Neural cell (in vitro differentiated cells): ENCODE results near the gene TMEM98. TPM values are rescaled to one million over a fixed set of nuclear protein-coding genes. Genes with fewer than 3 reads are reported as not detected.

Experiments
- H2AFZ ChIP-seq: fragments of 200-600, 300-800 bp; sonication (generic), shearing (Covaris generic); 2 replicates; pipeline ENCODE4 v1.6.0; 2014; ENCODE audit warnings: low read depth, mild to moderate bottlenecking, antibody characterized with exemption, low read length, moderate library complexity
- H3F3A ChIP-seq: fragments of 200-600 bp; shearing (Covaris generic); 2 replicates; pipeline ENCODE4 v1.6.1; 2016; ENCODE audit warnings: mild to moderate bottlenecking, moderate library complexity, mixed read lengths, antibody characterized with exemption, low read length; ENCODE audit not compliant: insufficient read depth, poor library complexity, severe bottlenecking
- H3K27ac ChIP-seq: fragments of 200-600, 300-800 bp; sonication (generic), shearing (Covaris generic); 2 replicates; pipeline ENCODE4 v1.5.1; 2014; ENCODE audit warnings: mild to moderate bottlenecking, low read length, moderate library complexity
- H3K27me3 ChIP-seq: fragments of 300-800, 200-600 bp; sonication (generic), shearing (Covaris generic); 2 replicates; pipeline ENCODE4 v1.6.0; 2014; ENCODE audit warnings: mild to moderate bottlenecking, low read depth, low read length, moderate library complexity; ENCODE audit not compliant: insufficient read depth
- H3K36me3 ChIP-seq: fragments of 300-800, 200-600 bp; sonication (generic), shearing (Covaris generic); 2 replicates; pipeline ENCODE4 v1.5.1; 2014; ENCODE audit warnings: mild to moderate bottlenecking, antibody characterized with exemption, low read length, moderate library complexity; ENCODE audit not compliant: insufficient read depth
- H3K4me2 ChIP-seq: fragments of 300-800, 200-600 bp; sonication (generic), shearing (Covaris generic); 2 replicates; pipeline ENCODE4 v1.6.0; 2014; ENCODE audit warnings: mild to moderate bottlenecking, low read length
- H3K4me3 ChIP-seq: fragments of 300-800, 200-600 bp; sonication (generic), shearing (Covaris generic); 2 replicates; pipeline ENCODE4 v1.5.1; 2014; ENCODE audit warnings: mild to moderate bottlenecking, low read length, moderate library complexity
- H3K79me2 ChIP-seq: fragments of 200-600 bp; shearing (Covaris generic); replicated peaks from 2 replicates; pipeline ENCODE4 v1.6.0; 2014; ENCODE audit warnings: mild to moderate bottlenecking, low read length, moderate library complexity; ENCODE audit not compliant: insufficient read depth
- H3K9ac ChIP-seq: fragments of 300-800, 200-600 bp; sonication (generic), shearing (Covaris generic); 2 replicates; pipeline ENCODE4 v1.6.1; 2016; ENCODE audit warnings: mild to moderate bottlenecking, low read length, mixed read lengths
- H3K9me2 ChIP-seq: fragments of 200-600 bp; shearing (Covaris generic); 2 replicates; pipeline ENCODE4 v1.6.1; 2016; ENCODE audit warnings: mild to moderate bottlenecking, low read length, mixed read lengths; ENCODE audit not compliant: insufficient read depth
- H3K9me3 ChIP-seq: fragments of 200-600, 300-800 bp; sonication (generic), shearing (Covaris generic); 2 replicates; pipeline ENCODE4 v1.6.1; 2016; ENCODE audit warnings: mild to moderate bottlenecking, mixed run types, low read length, moderate library complexity, mixed read lengths
- H4K20me1 ChIP-seq: fragments of 200-600 bp; shearing (Covaris generic); 2 replicates; pipeline ENCODE4 v1.6.1; 2016; ENCODE audit warnings: mild to moderate bottlenecking, mixed run types; ENCODE audit not compliant: insufficient read depth
- EP300 ChIP-seq: fragments of 450-650 bp; conservative IDR thresholded peaks from 2 replicates; pipeline ENCODE4 v1.6.1; 2014; ENCODE audit warnings: antibody characterized with exemption, mild to moderate bottlenecking, moderate library complexity; ENCODE audit not compliant: poor library complexity, severe bottlenecking
- EZH2 ChIP-seq: fragments of 200-600, 300-800 bp; shearing (Covaris generic), sonication (generic); IDR thresholded peaks from 2 replicates; pipeline ENCODE4 v1.6.1; 2014; ENCODE audit warnings: antibody characterized with exemption, low read length, borderline replicate concordance, mild to moderate bottlenecking; ENCODE audit not compliant: insufficient read depth, poor library complexity, severe bottlenecking
- MXI1 ChIP-seq: fragments of 450-650 bp; conservative IDR thresholded peaks from 2 replicates; pipeline ENCODE4 v1.6.1; 2014; ENCODE audit warnings: antibody characterized with exemption, mild to moderate bottlenecking; ENCODE audit not compliant: poor library complexity, severe bottlenecking
- POLR2AphosphoS5 ChIP-seq: IDR thresholded peaks from 2 replicates; pipeline ENCODE4 v1.6.1; 2012
- RAD21 ChIP-seq: fragments of 450-650 bp; conservative IDR thresholded peaks from 2 replicates; pipeline ENCODE4 v1.6.1; 2014; ENCODE audit warnings: antibody characterized with exemption, mild to moderate bottlenecking, moderate library complexity
- SMC3 ChIP-seq: fragments of 450-650 bp; conservative IDR thresholded peaks from 2 replicates; pipeline ENCODE4 v1.6.1; 2014; ENCODE audit warnings: antibody characterized with exemption, mild to moderate bottlenecking, moderate library complexity; ENCODE audit not compliant: poor library complexity
- TAF1 ChIP-seq: IDR thresholded peaks from 2 replicates; pipeline ENCODE4 v1.6.1; 2012; ENCODE audit warnings: low read depth
- polyA plus RNA-seq: library from polyadenylated mRNA; depleted of rRNA; stranded (reverse); fragments of >200 nt; gene quantifications from 2 replicates; pipeline ENCODE4 v1.2.3, GENCODE V29; 2014
- TF ChIP-seq, protein P1 (sequence below): IDR thresholded peaks from 2 replicates; pipeline ENCODE4 v1.6.1; 2012; ENCODE audit warnings: borderline replicate concordance
- TF ChIP-seq, protein P2 (sequence below): fragments of 450-650 bp; IDR thresholded peaks from 2 replicates; pipeline ENCODE4 v1.5.1; 2014; ENCODE audit warnings: antibody characterized with exemption, mild to moderate bottlenecking, moderate library complexity; ENCODE audit not compliant: poor library complexity, severe bottlenecking

TMEM98 gene
- polyA plus RNA-seq, 1 donor from 2014 or later: 65.1 TPM

DNA sequence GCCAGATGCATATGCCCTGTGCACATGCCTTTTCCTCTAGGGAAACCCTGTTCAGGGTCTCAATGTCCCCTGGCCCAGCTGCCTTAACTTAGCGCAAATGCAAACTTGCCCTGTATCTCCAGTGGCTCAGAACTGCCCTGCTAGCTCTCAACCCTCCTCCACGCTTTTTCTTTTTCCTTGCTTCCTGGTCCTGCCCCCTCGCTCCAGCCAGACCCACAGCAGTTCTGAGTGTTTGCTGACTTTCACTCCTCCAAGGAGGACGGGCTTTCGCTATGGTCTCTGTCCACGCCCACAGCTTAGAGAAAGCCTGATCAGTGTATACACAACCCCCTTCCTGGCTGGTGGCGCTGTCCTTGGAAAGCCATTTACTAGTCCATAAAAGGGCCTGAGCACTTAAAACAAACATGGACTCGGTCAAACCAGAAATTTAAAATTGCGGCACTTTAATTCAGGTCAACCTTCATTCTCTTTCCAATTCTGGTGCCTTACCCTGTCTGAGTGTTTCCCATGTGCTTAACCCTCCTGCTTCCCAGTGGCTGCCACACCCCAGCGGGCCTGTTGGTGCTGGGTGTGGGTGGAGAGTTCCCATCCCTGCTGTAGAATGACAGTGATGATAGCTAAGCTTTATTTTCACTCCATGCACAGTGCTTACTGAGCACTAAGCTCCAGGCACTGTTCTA lies 15.6 kb upstream of the TMEM98 start:
- Histone ChIP-seq H3K4me2 (no peak overlapping the region), H4K20me1 (no peaks in the 10 kb centered on the region), H3K9me2 (no peaks in the 10 kb centered on the region), H2AFZ (no peak overlapping the region), H3K9me3 (no peaks in the 10 kb centered on the region), H3K27me3 (no peaks in the 10 kb centered on the region), H3K27ac (no peak overlapping the region), H3F3A (no peaks in the 10 kb centered on the region), H3K36me3 (no peaks in the 10 kb centered on the region), H3K79me2 (no peaks in the 10 kb centered on the region), H3K9ac (no peak overlapping the region), H3K4me3 (no peak overlapping the region)
- TF ChIP-seq POLR2AphosphoS5 (no peak), MXI1 (no peak), SMC3 (no peak)

DNA sequence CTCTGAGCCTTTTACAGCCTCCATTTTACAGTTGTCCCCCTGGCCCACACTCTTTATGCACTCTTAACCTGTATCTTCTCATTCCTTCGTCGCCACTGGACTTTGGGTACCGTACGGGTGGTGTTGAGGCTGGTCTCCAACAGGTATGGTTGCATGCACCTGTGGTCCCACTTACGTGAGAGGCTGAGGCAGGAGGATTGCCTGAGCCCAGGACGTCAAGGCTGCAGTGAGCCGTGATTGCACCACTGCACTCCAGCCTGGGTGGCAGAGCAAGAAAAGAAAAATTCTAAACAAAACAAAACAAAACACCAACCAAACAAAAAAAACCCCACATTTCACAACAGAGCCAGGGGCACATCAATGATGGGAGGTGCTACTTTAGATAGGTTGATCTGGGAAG lies 14.4 kb upstream of the TMEM98 start:
- no peak overlapping the region for H2AFZ ChIP-seq
- H3K79me2 ChIP-seq: no peaks in the 10 kb centered on the region
- H3K27me3 ChIP-seq: no peaks in the 10 kb centered on the region
- no peaks in the 10 kb centered on the region for H3K9me2 ChIP-seq
- H3K4me2 ChIP-seq: no peak overlapping the region
- no peak overlapping the region for H3K4me3 ChIP-seq
- TF ChIP-seq SMC3: no peak
- no peak for TF ChIP-seq TAF1
- no peak for TF ChIP-seq EZH2
- TF ChIP-seq RAD21: no peak
- no peak for TF ChIP-seq POLR2AphosphoS5
- TF ChIP-seq, protein P1, sequence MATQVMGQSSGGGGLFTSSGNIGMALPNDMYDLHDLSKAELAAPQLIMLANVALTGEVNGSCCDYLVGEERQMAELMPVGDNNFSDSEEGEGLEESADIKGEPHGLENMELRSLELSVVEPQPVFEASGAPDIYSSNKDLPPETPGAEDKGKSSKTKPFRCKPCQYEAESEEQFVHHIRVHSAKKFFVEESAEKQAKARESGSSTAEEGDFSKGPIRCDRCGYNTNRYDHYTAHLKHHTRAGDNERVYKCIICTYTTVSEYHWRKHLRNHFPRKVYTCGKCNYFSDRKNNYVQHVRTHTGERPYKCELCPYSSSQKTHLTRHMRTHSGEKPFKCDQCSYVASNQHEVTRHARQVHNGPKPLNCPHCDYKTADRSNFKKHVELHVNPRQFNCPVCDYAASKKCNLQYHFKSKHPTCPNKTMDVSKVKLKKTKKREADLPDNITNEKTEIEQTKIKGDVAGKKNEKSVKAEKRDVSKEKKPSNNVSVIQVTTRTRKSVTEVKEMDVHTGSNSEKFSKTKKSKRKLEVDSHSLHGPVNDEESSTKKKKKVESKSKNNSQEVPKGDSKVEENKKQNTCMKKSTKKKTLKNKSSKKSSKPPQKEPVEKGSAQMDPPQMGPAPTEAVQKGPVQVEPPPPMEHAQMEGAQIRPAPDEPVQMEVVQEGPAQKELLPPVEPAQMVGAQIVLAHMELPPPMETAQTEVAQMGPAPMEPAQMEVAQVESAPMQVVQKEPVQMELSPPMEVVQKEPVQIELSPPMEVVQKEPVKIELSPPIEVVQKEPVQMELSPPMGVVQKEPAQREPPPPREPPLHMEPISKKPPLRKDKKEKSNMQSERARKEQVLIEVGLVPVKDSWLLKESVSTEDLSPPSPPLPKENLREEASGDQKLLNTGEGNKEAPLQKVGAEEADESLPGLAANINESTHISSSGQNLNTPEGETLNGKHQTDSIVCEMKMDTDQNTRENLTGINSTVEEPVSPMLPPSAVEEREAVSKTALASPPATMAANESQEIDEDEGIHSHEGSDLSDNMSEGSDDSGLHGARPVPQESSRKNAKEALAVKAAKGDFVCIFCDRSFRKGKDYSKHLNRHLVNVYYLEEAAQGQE: no peak
- TF ChIP-seq, protein P2, sequence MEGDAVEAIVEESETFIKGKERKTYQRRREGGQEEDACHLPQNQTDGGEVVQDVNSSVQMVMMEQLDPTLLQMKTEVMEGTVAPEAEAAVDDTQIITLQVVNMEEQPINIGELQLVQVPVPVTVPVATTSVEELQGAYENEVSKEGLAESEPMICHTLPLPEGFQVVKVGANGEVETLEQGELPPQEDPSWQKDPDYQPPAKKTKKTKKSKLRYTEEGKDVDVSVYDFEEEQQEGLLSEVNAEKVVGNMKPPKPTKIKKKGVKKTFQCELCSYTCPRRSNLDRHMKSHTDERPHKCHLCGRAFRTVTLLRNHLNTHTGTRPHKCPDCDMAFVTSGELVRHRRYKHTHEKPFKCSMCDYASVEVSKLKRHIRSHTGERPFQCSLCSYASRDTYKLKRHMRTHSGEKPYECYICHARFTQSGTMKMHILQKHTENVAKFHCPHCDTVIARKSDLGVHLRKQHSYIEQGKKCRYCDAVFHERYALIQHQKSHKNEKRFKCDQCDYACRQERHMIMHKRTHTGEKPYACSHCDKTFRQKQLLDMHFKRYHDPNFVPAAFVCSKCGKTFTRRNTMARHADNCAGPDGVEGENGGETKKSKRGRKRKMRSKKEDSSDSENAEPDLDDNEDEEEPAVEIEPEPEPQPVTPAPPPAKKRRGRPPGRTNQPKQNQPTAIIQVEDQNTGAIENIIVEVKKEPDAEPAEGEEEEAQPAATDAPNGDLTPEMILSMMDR: no peak
- no peak for TF ChIP-seq MXI1
- TF ChIP-seq EP300: no peak
- no peaks in the 10 kb centered on the region for H3K9me3 ChIP-seq
- no peak overlapping the region for H3K9ac ChIP-seq
- H4K20me1 ChIP-seq: no peaks in the 10 kb centered on the region
- H3K27ac ChIP-seq: no peak overlapping the region
- no peaks in the 10 kb centered on the region for H3K36me3 ChIP-seq
- no peaks in the 10 kb centered on the region for H3F3A ChIP-seq

GRCh38 chr17:32914181-32914580 lies 13.8 kb upstream of the TMEM98 start:
- no peaks in the 10 kb centered on the region for H3K36me3 ChIP-seq
- H3K4me2 ChIP-seq: no peak overlapping the region
- H3K27ac ChIP-seq: no peak overlapping the region
- H4K20me1 ChIP-seq: no peaks in the 10 kb centered on the region
- no peak for TF ChIP-seq POLR2AphosphoS5
- TF ChIP-seq MXI1: no peak
- TF ChIP-seq, protein P1: no peak
- TF ChIP-seq EZH2: no peak
- TF ChIP-seq EP300: no peak
- no peak for TF ChIP-seq TAF1
- no peaks in the 10 kb centered on the region for H3K9me2 ChIP-seq
- no peaks in the 10 kb centered on the region for H3K9me3 ChIP-seq
- no peak overlapping the region for H2AFZ ChIP-seq
- no peak overlapping the region for H3K9ac ChIP-seq
- H3F3A ChIP-seq: no peaks in the 10 kb centered on the region
- H3K4me3 ChIP-seq: no peak overlapping the region
- H3K79me2 ChIP-seq: no peaks in the 10 kb centered on the region
- no peaks in the 10 kb centered on the region for H3K27me3 ChIP-seq
